ENCODE measurements around the gene RCCD1. TPM values are rescaled to one million over a fixed set of nuclear protein-coding genes. Genes with fewer than 3 reads are reported as not detected.

RCCD1 gene
- total RNA-seq, 1 experiment from 2014 or later, result 22.8 TPM

- no CpG with 5 or more reads among the region's 24 CpGs for WGBS (ENCODE audit: extremely low coverage, insufficient read length, low lambda C conversion rate)
- no peaks in the 10 kb centered on the region for H3K9me3 Mint-ChIP-seq
Measured at GRCh38 chr15:90910441-90911301, 44.0 kb upstream of the RCCD1 start.

More at GRCh38 chr15:90910441-90911301, 44.0 kb upstream of the RCCD1 start:
- TF ChIP-seq CTCF (conservative IDR thresholded peaks at IDR 0.05), result no peak
- no peak overlapping the region for H4K8ac ChIP-seq (replicated peaks; ENCODE audit: insufficient read length, low read depth, low read length)
- no peak overlapping the region for H2AFZ ChIP-seq (ENCODE audit: low read length)
- Mint-ChIP-seq H3K4me3 (no peak overlapping the region), H3K36me3 (ENCODE audit: insufficient read depth in 1 of 3, low read depth in 3 of 3) (peaks cover 6 to 51% (median 14%) of the 10 kb centered on the region in 3 experiments; a peak in 6 of 7 replicates), H3K27me3 (ENCODE audit: low read depth) (no peaks in the 10 kb centered on the region), H3K4me1 (peaks cover under 1% of the 10 kb centered on the region in 2 experiments; a peak in 2 of 4 replicates), H3K27ac (peak overlapping the region in 2 of 3 experiments; percentile 11 to 44; a peak in 3 of 7 replicates)
- no peak overlapping the region for H3K14ac ChIP-seq (ENCODE audit: insufficient read depth, low read length)
- no peak overlapping the region for H2BK5ac ChIP-seq (ENCODE audit: insufficient read length, low read length)
- no peak overlapping the region for H2AK5ac ChIP-seq (ENCODE audit: insufficient read length, low read length)
- H3K56ac ChIP-seq (ENCODE audit: insufficient read length, low read depth, low read length), result no peak overlapping the region
- H3K23ac ChIP-seq (ENCODE audit: insufficient read length, low read depth, low read length), result no peak overlapping the region
- no peak overlapping the region for H2BK12ac ChIP-seq (ENCODE audit: insufficient read length, low read depth, low read length)
- H3K18ac ChIP-seq (ENCODE audit: insufficient read length, low read depth, low read length), result no peak overlapping the region
- H3K9me3 ChIP-seq (ENCODE audit: control insufficient read depth, low read depth, low read length), result no peaks in the 10 kb centered on the region
- no peak for DNase-seq
- H3K4ac ChIP-seq (ENCODE audit: low read depth, low read length), result no peak overlapping the region
- H4K20me1 ChIP-seq (ENCODE audit: control insufficient read depth, insufficient read depth, insufficient read length), result no peaks in the 10 kb centered on the region
- H3K23me2 ChIP-seq (ENCODE audit: insufficient read length, low read depth, low read length, poor library complexity, severe bottlenecking), result no peaks in the 10 kb centered on the region
- H3K4me1 ChIP-seq (ENCODE audit: insufficient read depth, low read length), result no peaks in the 10 kb centered on the region
- H4K91ac ChIP-seq (ENCODE audit: insufficient read length, low read depth, low read length), result no peak overlapping the region
- no peak overlapping the region for H2BK120ac ChIP-seq (ENCODE audit: low read depth, low read length, poor library complexity, severe bottlenecking)
- H3K9ac ChIP-seq (ENCODE audit: extremely low read depth, insufficient read length, low read length), result no peak overlapping the region
- H3T11ph ChIP-seq (ENCODE audit: low read length), result no peak overlapping the region
- no peak overlapping the region for H3K4me2 ChIP-seq (ENCODE audit: insufficient read depth, insufficient read length, low read length)
- H3K79me2 ChIP-seq (ENCODE audit: insufficient read depth, low read length), result no peaks in the 10 kb centered on the region
- H2BK15ac ChIP-seq (ENCODE audit: low read depth, low read length), result no peak overlapping the region
- no peak overlapping the region for H2BK20ac ChIP-seq (ENCODE audit: low read depth, low read length, poor library complexity, severe bottlenecking)
- no peak overlapping the region for H4K5ac ChIP-seq (ENCODE audit: insufficient read length, low read depth, low read length)
- no peaks in the 10 kb centered on the region for H3K79me1 ChIP-seq (ENCODE audit: insufficient read depth, low read depth, low read length, poor library complexity, severe bottlenecking)
- H3K27me3 ChIP-seq (ENCODE audit: insufficient read depth, low read length), result no peaks in the 10 kb centered on the region
- no peak overlapping the region for H3K27ac ChIP-seq (ENCODE audit: insufficient read length, low read depth, low read length)

Data from H9 (cell line).